WTC11 (cell line): ENCODE data around the gene TTC8.

Experiments used
- ATF2 ChIP-seq: sonication (generic); formaldehyde crosslinking; IDR thresholded peaks from 2 replicates; pipeline ENCODE4 v1.8.1; 2022; ENCODE audit warnings: low read depth, missing genetic modification reagents, borderline replicate concordance
- CREB1 ChIP-seq: sonication (generic); formaldehyde crosslinking; IDR thresholded peaks from 2 replicates; pipeline ENCODE4 v1.8.0; 2023; ENCODE audit warnings: mild to moderate bottlenecking, missing genetic modification reagents
- FOXK1 ChIP-seq: sonication (generic); formaldehyde crosslinking; IDR thresholded peaks from 2 replicates; pipeline ENCODE4 v1.8.0; 2022; ENCODE audit warnings: mild to moderate bottlenecking, moderate library complexity, missing genetic modification reagents
- GABPB1 ChIP-seq: sonication (generic); formaldehyde crosslinking; IDR thresholded peaks from 2 replicates; pipeline ENCODE4 v1.8.1; 2023; ENCODE audit warnings: mild to moderate bottlenecking, missing genetic modification reagents
- IRF1 ChIP-seq: sonication (generic); formaldehyde crosslinking; IDR thresholded peaks from 2 replicates; pipeline ENCODE4 v1.8.0; 2023; ENCODE audit warnings: missing genetic modification reagents
- IRF2 ChIP-seq: sonication (generic); formaldehyde crosslinking; IDR thresholded peaks from 2 replicates; pipeline ENCODE4 v1.8.0; 2022; ENCODE audit warnings: low read depth, missing genetic modification reagents, borderline replicate concordance
- RELA ChIP-seq: sonication (generic); formaldehyde crosslinking; IDR thresholded peaks from 2 replicates; pipeline ENCODE4 v1.8.1; 2022; ENCODE audit warnings: missing genetic modification reagents, mild to moderate bottlenecking, borderline replicate concordance
- ZNF423 ChIP-seq: fragments of 250-450 bp; sonication (Bioruptor Pico); IDR thresholded peaks from 2 replicates; pipeline ENCODE4 v2.1.2; 2022; ENCODE audit warnings: mild to moderate bottlenecking, moderate library complexity
- ZNF512 ChIP-seq: sonication (generic); formaldehyde crosslinking; IDR thresholded peaks from 2 replicates; pipeline ENCODE4 v1.8.1; 2022; ENCODE audit warnings: missing genetic modification reagents, borderline replicate concordance
- TF ChIP-seq, protein P1 (sequence below): fragments of 200-600 bp; IDR thresholded peaks from 2 replicates; pipeline ENCODE4 v1.8.0; 2022; ENCODE audit warnings: antibody characterized with exemption
- TF ChIP-seq, protein P2 (sequence below): sonication (generic); formaldehyde crosslinking; IDR thresholded peaks from 2 replicates; pipeline ENCODE4 v1.8.0; 2022; ENCODE audit warnings: mild to moderate bottlenecking, missing genetic modification reagents
- TF ChIP-seq, protein P3 (sequence below): sonication (generic); formaldehyde crosslinking; IDR thresholded peaks from 2 replicates; pipeline ENCODE4 v1.8.1; 2022; ENCODE audit warnings: mild to moderate bottlenecking, moderate library complexity, missing genetic modification reagents
- TF ChIP-seq, protein P4 (sequence below): sonication (generic); formaldehyde crosslinking; IDR thresholded peaks from 2 replicates; pipeline ENCODE4 v1.8.1; 2023; ENCODE audit warnings: mild to moderate bottlenecking, moderate library complexity, missing genetic modification reagents
- TF ChIP-seq, protein P5 (sequence below): sonication (generic); formaldehyde crosslinking; IDR thresholded peaks from 2 replicates; pipeline ENCODE4 v1.8.1; 2022; ENCODE audit warnings: low read depth, mild to moderate bottlenecking, moderate library complexity, missing genetic modification reagents, borderline replicate concordance

DNA sequence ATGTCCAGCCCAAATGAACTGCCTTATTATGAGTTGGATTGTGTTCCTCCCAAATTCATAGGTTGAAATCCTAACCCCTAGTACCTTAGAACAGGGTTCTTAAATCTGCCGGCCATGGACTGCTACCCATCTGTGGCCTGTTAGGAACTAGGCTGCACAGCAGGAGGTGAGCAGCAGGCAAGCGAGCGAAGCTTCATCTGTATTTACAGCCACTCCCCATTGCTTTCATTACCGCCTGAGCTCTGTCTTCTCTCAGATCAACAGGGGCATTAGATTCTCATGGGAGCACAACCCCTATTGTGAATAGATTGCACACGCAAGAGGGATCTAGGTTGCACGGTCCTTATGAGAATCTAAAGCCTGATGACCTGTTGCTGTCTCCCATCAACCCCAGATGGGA lies 21.9 kb upstream of the TTC8 start:
- TF ChIP-seq ATF2: no peak
- TF ChIP-seq, protein P1, sequence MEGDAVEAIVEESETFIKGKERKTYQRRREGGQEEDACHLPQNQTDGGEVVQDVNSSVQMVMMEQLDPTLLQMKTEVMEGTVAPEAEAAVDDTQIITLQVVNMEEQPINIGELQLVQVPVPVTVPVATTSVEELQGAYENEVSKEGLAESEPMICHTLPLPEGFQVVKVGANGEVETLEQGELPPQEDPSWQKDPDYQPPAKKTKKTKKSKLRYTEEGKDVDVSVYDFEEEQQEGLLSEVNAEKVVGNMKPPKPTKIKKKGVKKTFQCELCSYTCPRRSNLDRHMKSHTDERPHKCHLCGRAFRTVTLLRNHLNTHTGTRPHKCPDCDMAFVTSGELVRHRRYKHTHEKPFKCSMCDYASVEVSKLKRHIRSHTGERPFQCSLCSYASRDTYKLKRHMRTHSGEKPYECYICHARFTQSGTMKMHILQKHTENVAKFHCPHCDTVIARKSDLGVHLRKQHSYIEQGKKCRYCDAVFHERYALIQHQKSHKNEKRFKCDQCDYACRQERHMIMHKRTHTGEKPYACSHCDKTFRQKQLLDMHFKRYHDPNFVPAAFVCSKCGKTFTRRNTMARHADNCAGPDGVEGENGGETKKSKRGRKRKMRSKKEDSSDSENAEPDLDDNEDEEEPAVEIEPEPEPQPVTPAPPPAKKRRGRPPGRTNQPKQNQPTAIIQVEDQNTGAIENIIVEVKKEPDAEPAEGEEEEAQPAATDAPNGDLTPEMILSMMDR: no peak
- no peak for TF ChIP-seq ZNF512 (CRISPR knock-in tag)
- no peak for TF ChIP-seq IRF2 (CRISPR knock-in tag)
- TF ChIP-seq, protein P2, sequence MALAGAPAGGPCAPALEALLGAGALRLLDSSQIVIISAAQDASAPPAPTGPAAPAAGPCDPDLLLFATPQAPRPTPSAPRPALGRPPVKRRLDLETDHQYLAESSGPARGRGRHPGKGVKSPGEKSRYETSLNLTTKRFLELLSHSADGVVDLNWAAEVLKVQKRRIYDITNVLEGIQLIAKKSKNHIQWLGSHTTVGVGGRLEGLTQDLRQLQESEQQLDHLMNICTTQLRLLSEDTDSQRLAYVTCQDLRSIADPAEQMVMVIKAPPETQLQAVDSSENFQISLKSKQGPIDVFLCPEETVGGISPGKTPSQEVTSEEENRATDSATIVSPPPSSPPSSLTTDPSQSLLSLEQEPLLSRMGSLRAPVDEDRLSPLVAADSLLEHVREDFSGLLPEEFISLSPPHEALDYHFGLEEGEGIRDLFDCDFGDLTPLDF (CRISPR knock-in tag): no peak
- TF ChIP-seq, protein P3, sequence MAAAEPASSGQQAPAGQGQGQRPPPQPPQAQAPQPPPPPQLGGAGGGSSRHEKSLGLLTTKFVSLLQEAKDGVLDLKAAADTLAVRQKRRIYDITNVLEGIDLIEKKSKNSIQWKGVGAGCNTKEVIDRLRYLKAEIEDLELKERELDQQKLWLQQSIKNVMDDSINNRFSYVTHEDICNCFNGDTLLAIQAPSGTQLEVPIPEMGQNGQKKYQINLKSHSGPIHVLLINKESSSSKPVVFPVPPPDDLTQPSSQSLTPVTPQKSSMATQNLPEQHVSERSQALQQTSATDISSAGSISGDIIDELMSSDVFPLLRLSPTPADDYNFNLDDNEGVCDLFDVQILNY (CRISPR knock-in tag): no peak
- no peak for TF ChIP-seq RELA (CRISPR knock-in tag)
- TF ChIP-seq FOXK1 (CRISPR knock-in tag): no peak
- no peak for TF ChIP-seq IRF1 (CRISPR knock-in tag)
- no peak for TF ChIP-seq ZNF423 (CRISPR knock-in tag)
- TF ChIP-seq, protein P4, sequence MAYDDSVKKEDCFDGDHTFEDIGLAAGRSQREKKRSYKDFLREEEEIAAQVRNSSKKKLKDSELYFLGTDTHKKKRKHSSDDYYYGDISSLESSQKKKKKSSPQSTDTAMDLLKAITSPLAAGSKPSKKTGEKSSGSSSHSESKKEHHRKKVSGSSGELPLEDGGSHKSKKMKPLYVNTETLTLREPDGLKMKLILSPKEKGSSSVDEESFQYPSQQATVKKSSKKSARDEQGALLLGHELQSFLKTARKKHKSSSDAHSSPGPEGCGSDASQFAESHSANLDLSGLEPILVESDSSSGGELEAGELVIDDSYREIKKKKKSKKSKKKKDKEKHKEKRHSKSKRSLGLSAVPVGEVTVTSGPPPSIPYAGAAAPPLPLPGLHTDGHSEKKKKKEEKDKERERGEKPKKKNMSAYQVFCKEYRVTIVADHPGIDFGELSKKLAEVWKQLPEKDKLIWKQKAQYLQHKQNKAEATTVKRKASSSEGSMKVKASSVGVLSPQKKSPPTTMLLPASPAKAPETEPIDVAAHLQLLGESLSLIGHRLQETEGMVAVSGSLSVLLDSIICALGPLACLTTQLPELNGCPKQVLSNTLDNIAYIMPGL: no peak
- TF ChIP-seq GABPB1 (CRISPR knock-in tag): no peak
- TF ChIP-seq CREB1: no peak
- TF ChIP-seq, protein P5, sequence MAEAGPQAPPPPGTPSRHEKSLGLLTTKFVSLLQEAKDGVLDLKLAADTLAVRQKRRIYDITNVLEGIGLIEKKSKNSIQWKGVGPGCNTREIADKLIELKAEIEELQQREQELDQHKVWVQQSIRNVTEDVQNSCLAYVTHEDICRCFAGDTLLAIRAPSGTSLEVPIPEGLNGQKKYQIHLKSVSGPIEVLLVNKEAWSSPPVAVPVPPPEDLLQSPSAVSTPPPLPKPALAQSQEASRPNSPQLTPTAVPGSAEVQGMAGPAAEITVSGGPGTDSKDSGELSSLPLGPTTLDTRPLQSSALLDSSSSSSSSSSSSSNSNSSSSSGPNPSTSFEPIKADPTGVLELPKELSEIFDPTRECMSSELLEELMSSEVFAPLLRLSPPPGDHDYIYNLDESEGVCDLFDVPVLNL: no peak
